NCI-H1092 treated with DMSO at 0.1 percent for 48 hours (cell line): ENCODE data around the gene CFAP77.

ENCODE experiments used
- DNase-seq: peaks from one replicate; lab custom pipeline; 2025; lab: John Stamatoyannopoulos, UW

CFAP77 gene

DNA sequence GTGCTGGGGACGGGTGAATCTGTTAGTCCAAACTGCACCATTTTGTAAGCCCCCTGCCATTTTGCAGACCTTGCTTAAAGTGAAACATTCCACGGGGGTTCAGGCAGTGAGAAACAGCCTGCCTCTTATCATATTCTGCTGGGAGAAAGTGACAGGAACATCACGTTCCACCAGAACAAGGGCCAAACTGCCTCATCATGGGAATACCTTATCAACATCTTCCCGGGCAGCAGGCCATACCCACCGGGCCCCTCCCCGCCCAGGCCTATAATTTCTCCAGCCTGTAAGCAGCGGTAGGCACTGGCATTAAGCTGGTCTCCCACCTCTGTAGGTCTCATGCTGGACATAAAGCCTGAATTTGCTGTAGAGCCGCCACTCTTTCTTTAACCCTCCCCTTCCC lies 1.5 kb upstream of the CFAP77 start:
- no peak for DNase-seq

DNA sequence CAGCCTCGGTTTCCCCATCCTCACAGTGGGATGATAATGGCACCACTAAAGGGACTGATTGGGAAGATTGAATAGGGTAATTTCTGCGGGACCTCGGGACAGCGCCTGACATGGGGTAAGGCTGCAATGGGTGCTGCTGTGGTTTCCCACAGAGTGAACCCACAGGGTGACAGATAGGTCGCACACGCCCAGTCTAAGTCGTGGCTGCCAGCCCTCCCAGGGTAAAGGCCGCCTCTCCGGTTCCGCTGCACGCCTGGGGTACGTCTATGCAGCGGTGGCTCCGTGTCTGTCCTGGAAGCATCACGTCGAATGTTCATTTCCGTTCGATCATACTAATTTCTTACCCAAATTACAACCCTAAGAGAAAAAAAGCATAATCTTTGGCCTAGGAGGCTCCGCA lies 631 bp downstream of the CFAP77 start:
- no peak for DNase-seq

DNA sequence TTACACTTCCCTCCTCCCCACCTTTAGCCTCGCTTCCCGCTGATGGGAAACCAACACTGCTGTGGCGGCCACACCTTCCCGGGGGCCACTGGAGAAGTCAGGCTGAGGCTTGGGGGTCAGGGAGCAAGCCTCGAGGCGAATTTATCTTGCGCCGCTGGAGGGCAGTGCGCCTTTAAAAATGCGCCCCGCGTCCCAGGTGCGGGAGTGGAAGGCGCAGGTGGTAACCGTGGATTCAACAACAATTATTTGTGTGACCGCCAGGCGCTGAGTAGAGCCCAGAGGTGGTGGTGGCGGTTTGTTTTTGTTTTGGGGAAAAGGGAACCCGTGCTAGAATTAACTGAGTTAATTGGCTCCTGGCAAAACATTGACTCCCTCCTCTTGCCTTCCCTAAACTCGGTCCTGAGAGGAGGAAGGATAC lies 1.1 kb downstream of the CFAP77 start:
- DNase-seq, result peak; percentile 54

DNA sequence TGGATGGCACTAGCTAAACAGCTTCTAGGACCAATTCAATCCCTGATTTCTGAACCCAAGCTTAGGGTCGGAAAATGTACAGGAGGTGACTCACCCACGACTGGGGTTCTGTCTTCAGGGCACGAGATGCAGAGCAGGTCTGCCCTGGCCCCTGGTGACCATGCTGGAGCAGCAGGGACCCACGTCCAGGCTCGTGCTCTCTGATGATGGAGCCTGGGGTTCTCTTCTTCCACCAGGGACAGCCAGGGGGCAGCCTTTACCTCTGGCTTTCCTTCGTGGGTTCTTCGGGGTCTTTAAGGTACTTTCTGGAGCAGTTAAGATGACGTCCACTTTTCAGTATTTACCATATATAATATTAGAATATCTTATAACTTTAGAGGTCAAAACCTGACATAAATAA lies 2.1 kb downstream of the CFAP77 start:
- DNase-seq, result peak; percentile 24

DNA sequence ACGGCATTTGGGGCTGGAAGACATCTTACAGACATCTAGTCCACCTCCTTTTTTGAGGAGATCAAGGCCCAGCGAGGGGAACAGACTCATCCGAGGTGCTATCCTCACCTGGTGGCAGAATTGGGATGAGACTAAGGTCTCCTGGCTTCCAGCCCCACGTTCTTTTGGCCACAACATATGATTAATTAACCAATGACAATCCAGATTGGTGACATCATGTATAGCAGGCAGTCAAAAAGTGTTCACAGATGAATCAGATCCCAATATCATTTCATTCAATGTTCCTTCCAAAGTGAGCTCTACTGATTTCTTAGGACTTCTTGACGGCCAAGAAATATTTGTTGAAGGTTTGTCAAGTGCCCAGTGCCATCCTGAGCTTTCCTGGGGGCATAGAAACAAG lies 3.9 kb downstream of the CFAP77 start:
- no peak for DNase-seq

DNA sequence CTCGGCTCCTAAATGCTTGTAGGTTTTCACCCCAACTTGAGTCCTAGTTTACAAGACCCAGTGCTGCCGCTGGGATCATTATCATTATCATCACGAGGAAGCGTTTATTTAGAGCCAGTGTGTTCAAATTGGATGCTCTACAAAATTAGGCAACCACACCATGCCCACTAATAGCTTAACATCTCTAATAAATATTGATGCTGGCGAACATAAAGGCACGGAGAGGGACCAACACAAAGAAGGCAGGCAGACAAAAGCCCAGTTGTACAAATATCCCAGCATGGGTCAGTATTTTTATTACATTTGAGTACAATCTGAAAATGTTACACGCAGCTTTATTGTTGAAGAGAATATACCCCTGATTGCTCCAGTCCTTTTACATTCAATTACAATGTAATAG lies 4.7 kb downstream of the CFAP77 start:
- no peak for DNase-seq

DNA sequence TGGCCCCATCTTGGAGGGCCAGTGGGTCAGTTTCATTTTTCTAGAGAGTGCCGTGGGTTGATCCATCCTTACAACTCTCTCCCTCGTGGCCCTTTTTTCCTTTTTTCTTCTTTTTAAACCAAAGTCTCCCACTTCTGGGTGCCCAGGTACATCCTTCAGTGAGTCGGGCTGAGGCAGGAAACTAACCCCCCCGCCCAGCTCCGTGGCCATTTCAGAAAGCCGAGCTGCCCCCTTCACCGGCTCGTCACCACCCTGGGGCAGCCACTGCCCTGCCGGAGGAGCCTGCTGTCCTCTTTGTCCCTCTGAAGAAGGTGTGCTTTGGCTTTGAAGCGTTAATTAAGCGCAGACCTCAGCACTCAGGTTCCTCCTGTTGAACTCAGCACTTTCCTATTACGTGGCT lies 5.2 kb downstream of the CFAP77 start:
- DNase-seq, result no peak

DNA sequence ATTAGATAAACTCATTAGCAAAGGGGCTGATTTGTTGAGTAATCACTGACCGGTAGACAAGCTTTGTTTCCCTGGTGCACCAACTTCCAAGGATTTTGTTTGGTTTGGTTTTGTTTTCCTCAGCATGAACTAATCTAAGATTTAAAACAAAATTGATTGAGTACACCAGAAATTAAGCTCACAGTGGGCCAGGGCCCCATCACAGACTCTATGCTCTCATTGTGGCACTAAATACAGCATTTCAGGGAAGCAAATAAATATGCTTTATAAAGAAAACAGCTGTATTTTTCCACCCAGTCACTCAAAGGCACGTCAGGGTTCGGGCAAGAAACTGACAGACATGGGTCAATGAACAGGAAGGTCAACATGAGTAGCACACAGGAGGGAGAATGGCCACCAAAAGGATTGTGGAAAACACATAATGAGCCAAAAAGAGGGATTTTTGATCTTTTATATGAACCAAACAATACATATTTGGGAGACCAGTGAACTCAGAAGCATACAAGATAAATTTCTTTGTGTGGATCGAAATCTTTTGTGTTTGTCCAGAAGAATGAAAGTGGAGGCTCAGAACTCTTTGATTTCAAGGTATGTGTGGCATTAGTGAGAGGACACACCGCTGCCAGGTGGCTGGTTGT lies 8.8 kb downstream of the CFAP77 start:
- DNase-seq, result no peak

DNA sequence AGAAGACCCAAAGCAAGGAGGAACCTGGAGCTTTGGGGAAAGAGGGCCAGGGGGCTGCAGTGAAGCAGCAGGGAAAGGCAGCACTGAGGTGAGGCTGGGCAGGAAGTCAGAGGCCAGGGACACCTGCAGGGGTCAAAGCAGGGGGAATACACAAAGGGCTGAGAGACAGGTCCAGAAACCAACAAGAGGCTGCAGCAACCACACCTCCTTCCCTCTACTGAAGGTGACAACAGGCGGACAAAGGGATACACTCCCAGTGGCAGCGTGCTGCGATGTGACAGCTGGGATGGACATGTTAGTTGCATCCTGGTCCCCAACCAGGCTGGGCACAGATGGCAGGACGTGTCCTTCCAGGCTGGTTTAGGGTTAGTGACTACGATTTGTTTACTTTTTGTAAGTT lies 12.6 kb downstream of the CFAP77 start:
- DNase-seq, result no peak

DNA sequence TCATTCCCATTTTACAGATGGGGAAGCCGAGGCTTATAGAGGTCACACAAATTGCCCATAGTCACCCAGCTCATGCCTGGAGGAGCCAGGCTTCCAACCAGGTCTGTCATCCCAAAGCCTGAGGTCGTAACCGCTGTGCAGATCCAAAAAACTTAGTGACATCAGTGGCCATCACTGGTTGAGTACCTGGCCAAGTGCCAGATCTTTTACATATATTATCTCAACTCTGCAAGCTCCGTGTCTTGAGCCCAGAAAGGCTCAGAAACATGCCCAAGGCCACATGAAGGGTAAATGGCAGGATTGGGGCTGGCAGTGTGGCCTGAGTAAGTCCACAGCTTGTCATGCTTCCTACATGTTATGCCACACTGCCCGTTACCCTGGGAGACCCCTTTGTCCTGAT lies 13.5 kb downstream of the CFAP77 start:
- DNase-seq, result no peak

DNA sequence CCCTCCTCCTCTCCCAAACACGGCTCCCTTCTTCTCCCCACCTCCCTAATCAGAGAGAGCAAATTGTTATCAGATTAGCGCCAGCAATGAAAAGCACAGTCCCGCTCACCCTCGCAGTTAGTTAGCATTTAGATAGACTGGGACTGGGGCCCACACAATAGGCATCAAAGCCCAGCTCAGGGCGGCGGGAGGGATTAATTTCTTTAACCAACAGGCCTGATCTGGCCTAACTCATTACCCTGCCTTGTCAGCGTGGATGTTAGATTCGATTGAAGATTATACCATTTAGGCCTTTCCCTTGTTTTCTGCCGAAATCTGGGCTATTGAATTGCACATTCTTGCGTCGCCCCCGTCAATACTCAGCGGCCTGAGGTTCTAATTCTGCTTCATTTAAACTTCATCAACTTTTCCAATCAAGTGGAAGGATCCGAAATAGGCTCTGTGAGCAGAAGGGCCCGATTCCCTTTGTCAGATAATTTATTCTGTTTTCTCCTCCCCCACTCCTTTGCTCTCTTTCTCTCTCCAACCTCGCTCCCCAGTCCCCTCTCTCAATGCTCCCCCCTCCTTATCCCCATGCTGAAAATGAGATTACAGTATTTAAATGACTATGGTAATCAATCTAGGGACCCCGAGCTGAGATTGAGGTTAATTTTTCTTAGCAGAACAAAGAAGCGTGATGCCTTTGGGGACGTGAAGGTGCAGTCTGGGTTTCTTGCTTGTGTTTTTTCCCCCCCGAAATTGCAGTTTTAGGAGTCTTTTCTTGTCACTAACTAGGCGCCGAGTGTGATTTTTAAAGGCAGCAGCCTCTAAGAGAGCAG lies 15.1 kb downstream of the CFAP77 start:
- no peak for DNase-seq

DNA sequence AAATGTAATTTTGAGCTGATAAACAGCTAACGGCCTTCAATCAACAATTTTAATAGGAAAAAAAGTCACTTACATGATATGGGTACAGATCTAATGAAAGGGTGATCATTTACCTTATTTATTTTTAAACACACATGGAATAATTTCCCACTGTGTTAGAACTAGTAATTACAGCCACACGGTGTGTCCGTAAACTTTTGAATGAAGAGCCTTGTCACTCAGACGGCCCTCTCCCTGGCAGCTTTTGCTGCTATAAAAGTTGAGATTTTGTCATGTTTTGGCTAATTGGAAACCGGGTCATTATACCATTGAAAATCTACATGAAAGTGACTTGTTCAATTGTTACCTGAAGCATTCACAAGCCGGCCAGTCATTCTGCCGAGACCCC lies 15.7 kb downstream of the CFAP77 start:
- no peak for DNase-seq

DNA sequence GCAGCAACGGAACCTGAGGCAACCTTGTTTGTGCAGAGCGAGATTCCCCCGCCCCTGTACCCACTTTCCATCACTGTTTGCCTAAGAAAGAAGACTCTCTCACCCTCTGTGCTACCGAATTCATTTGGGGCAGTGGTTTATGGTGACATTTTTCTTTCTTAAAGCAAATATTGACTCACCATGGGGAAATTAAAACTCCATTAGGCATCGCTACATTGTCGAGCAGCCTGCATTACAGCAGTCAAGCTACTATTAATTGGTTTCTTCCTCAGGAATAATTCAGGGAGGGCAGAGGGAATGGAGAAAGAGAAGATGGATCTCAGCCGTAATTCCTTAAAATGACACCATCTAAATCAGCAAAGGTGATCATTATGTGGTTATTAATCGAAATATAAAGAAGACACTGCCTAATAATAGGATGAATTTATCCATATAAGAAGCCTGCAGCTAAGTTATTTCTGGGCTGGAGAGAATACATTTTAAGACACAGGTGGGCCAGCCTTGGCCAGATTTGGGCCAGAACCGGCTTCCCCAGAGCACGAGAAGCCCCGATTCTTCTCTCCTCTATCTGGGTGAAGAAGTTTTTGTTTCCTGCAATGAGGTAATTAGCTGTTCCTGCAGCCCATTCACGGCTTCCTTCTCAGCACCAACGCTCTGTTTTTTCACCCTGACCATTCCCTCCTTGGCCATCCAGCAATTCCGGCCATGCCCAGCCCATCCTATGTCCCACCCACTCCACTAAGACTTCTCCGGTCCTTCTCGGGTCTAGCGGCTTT lies 16.8 kb downstream of the CFAP77 start:
- DNase-seq, result no peak

DNA sequence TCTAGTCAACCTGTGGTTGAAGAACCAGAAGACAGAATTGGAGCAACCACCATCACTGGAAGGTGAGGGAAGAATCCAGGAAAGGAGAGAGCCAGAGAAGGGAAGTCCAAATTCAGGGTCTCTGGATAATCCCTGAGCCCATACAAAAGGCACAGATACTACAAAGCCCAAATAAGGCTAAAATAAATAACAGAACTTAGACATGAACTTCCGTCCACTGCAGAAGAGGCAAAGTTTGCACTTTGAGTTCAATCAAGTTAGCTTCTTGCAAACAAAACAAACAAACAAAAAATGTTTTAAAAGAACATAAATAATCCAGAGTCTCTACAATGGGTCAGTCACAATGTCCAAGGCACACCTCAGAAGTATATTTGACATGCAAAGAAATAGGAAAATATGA lies 21.0 kb downstream of the CFAP77 start:
- no peak for DNase-seq

DNA sequence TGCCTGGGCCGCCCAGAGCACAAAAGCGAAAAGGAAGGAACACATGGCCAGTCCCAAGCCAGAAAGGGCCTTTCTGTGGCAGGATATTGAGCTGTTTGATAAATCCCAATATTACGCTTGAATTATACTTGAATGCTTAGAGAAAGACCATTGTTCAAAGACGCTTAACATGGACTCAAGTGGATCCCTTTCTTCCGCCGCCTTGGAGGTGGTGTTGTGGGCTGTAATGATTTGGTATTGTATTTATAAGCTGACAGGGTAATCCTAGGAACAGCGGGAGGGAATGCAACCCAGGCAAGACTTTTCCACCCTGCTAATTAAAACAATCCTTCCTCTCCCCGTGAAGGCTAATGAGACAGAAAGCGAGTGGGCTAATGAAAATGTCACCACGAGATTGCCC lies 24.9 kb downstream of the CFAP77 start:
- no peak for DNase-seq

DNA sequence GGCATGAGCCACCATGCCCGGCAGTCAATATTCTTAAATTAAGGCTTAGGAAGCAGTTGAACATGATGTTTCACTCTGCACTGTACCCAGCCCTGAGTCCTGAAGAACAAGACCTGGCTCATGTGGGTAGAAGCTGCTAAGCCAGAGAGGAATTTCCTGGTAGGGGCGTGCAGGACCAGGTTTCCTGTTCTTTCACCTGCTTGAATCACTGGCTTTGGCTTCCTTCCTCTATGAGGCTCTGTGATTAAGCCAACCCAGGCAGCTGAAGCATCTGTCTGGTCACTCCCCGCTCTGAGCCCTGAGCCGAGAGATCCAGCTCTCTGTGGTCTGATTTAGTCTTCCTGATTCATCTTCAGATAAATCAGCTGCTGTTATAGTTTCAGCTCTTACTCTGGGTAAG lies 29.1 kb downstream of the CFAP77 start:
- DNase-seq, result no peak

DNA sequence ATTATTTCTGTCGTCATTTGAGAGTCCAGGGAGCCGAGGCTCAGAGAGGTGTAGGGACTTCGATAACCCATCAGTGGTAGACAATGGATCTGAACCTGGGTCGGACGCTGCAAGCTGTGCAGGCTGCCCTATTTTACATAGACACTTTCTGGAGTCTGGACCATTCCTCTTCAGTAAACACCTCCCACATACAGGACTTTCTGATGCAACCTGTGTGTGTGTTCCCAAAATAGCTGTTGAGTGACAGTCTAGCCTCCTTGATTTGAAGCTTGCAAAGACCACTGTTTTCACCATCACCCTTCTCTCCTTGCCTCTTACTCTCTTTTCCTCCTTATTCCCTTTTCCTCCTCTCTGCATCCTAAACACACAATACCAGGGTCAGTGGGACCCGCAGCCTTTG lies 30.7 kb downstream of the CFAP77 start:
- no peak for DNase-seq

DNA sequence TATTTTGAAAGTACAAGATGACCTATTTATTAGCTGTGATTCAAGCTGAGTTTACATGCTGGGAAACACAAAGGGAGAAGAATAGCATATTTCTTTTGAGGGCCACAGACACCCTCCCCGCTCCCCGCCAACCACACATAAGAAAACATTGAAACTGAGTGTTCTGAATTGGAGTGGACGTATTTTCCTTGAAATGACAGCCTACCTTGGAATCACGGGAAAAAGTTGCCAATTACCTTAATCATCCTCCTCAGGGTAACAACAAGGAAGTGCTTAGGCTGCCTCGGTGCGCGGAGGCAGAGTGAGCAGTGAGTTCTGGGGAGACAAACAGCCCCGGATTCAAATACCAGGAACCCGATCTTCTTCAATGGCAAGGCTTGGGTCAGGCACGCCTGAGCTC lies 31.4 kb downstream of the CFAP77 start:
- no peak for DNase-seq

DNA sequence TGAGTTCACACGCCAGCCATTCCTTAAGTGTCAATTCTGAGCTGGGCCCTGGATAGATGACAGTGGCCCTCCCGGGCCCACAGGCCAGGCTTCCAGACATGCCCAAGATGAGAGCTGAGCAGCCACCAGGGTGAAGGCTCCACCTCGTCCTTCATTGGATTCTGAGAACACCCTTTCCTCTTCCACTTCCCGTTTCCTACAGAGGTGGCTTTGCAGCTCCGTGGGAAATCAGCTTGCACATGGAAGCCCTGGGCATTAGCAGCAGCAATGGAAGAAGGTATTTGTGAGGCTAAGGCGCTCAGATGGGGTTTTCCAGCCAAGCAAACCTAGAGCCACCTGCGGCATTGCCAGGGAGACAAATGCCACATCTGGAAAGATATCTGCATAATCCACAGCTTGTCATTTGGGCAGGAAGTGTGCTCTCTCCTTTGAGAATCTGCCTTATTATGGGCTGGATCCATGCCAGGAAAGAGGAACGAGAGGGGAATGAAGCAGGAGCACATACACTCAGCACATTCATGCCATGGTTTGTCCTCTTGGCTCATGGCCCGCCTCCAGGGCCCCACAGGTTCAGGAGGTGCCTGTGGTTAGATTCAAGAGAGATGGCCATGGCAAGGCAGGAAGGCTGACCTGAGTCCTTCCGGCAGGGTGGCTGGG lies 34.1 kb downstream of the CFAP77 start:
- DNase-seq, result peak; percentile 50

DNA sequence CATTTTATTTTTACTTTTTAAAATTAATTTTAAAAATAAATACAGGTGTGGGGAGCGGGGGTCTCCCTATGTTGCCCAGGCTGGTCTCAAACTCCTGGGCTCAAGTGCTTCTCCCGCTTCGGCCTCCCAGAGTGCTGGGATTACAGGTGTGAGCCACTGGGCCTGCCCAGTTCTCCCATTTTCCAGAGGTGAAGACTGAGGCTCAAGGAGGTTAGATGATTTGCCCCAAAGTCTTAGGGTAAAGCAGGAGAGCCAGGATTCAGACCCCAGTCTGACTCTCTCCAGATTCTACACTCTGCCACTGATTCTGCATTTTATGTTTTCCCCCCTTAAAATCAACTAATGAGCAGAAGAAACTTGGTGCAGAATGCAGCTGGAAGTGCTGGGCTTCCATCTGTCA lies 36.9 kb downstream of the CFAP77 start:
- DNase-seq, result no peak

DNA sequence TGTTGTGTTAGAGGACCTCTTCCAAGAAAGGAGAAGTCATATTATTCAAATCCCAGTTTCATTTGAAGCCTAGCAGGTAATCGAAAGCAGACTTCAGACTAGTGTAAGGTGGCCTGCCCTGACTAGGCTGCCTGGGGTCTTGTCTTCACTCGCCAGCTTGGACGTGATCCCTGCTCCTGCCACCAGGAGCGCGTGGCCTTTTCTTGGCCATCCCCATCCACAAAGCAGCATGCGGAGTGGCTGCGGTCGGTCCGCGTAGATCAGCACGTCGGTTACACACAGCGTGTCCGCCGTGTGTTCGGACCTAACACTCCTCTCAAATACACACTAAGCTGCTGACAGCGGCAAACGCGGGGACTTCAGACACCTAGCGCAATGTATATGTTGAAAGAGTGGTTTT lies 37.3 kb downstream of the CFAP77 start:
- no peak for DNase-seq

DNA sequence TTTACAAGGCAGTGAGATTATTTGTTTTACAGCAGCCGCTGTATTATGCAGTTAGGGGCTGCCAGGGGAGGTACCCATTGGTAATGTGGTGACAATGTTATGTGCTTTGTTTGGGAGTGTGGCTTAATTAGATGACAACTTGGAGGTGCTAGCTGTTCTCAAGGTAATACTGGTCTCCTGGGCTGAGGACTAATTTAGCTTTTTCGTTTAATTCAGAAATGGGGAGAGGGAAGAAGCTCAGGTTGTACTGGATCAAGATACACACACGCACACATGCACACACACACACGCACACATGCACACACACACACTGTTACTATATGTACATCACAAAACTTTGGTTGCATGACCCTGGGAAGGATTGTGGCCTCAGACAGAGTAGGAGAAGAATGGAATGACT lies 37.9 kb downstream of the CFAP77 start:
- no peak for DNase-seq

DNA sequence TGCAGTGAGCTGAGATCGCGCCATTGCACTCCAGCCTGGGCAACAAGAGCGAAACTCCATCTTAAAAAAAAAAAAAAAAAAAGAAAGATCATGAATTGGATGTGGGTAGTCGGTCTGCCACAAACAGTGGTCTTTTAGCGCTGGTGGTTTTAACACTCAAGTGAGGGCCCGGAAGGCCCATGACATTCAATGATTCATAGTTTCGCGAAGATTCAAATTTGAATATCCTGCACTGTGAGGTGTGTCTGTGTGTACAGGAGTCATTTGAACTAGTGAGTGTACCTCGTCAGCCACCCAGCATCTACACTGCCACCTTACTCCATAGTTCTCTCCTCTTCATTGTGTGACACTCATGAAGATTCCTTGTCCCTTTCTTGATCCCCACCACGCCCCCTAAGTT lies 41.3 kb downstream of the CFAP77 start:
- no peak for DNase-seq
